GM21576 (cell line): Measurements from ENCODE around the gene NOTCH4.

Experiments used
- ATAC-seq: cut with Tn5 transposase; IDR thresholded peaks from one replicate; pipeline ENCODE4 v1.9.1; 2021; ENCODE audit warnings: mild to moderate bottlenecking, moderate library complexity; ENCODE audit not compliant: unreplicated experiment

NOTCH4 gene

GRCh38 chr6:32183030-32183429, 40.8 kb downstream of the NOTCH4 start:
- no peak for ATAC-seq

DNA sequence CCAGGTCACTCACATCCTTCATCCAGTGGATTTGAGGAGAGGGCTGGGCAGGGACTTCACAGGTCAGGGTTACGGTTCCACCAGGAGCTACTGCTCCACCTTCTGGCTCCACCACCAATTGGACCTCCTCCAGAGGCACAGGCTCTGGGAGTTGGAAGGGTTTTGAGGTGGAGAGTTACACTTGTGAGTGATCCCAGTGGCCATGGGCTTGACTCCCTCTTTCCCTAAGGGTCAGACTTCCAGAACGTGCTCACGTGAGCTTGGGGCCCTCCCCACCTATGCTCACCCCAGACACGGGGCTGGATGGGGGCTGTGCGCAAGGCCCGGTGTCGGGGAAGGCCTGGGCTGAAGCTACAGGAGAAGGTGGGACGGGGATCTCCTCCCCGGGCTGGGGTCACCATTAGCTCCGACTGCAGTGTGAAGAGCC, 41.3 kb downstream of the NOTCH4 start:
- no peak for ATAC-seq

GRCh38 chr6:32181915-32182529, 41.8 kb downstream of the NOTCH4 start:
- no peak for ATAC-seq

DNA sequence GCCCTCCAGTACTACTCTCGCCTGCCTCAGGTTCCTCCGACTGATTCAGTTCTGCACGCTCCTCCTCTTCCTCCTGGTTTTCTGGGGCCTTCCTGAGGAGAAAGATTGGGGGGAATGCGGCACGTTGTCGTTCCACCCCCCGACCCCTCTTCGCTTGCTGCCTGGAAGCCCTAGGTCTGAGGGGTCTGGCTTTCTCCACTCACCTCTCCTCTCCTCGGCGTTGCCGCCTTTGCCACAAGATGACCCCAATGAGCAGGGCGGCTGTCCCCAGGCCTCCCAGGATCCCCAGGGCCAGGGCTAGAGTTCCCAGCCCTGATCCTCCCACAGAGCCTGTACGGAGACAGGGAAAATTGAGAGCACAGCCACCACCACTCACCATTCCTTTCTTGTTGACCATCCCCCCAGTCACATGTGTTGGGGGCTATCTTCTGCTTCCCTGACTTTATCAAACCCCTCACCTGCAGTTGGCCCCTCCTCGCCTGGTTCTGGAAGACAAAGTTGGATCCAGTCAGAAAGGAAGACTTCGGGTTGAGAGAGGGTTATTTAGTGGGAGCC, 42.6 kb downstream of the NOTCH4 start:
- no peak for ATAC-seq

GRCh38 chr6:32179766-32180405, 44.0 kb downstream of the NOTCH4 start:
- ATAC-seq = no peak

- no peak for ATAC-seq
Measured at GRCh38 chr6:32178547-32179440, 45.1 kb downstream of the NOTCH4 start.

DNA sequence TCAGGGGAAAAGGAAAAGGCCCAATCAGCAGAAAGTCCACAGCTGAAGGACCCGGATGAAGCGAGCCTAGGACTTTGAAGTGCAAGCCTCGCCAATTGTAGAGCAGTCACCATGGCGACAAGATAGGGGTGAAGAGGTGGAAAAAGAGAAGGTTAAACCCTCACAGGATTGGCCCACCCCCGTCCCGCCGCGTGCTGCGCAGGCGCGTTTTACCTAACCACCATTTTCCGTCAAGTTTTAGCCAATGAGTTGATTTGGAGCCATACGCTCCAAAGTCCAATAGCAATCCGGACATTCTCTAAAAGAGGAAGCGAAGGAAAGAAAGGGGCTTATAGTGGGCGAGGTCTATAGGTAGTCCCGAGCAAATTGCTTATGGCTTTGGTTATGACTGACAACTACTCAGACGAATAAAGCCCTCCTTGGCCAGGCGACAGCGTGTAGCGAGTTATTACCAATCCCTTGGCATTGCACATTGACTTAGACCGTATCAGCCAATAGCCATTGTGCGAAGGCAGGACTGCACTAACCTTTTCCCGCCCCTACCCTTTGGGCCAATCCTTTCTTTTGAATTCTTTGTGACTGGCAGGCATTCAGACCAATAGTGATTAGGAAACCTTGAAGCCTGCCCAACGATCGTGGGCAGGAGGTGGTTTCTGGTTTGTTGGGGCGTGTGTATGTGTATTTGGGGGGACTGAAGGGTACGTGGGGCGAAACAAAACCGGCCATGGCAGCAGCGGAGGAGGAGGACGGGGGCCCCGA, 45.9 kb downstream of the NOTCH4 start, which contains the start of gene RNF5:
RNF5 (plus strand) TSS at position 618 of the 759 bp plus-strand sequence; CDS start at position 725, 107 bp downstream.
- peak; percentile 77 for ATAC-seq

DNA sequence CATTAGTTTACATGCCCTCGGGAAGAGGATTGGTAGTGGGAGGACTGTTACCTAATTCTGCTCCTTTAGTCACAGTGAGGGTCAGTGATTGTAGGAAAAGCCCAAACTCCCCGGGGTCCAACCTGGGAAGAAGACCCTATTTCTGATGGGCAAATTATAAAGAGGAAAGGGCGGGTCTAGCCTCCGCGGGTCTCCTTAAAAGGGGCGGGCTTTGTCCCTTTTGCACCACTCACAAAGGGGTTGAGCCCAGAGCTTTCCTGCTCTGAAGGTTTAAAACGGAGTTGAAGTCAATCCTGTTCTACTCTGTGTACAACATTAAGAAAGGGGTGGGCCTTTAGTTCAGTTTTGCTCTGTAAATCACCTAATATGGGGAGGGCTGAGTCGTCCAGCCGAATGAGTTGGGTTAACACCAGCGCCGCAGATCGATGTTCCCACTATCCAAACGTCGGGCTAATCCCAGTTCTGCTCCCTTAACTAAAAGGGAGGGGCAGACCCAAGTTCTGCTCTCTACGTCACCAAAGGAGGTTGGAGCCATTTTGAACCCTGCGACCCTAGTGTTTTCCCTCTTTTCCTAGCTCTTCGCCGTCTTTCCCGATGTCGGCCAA, 46.6 kb downstream of the NOTCH4 start:
- no peak for ATAC-seq

DNA sequence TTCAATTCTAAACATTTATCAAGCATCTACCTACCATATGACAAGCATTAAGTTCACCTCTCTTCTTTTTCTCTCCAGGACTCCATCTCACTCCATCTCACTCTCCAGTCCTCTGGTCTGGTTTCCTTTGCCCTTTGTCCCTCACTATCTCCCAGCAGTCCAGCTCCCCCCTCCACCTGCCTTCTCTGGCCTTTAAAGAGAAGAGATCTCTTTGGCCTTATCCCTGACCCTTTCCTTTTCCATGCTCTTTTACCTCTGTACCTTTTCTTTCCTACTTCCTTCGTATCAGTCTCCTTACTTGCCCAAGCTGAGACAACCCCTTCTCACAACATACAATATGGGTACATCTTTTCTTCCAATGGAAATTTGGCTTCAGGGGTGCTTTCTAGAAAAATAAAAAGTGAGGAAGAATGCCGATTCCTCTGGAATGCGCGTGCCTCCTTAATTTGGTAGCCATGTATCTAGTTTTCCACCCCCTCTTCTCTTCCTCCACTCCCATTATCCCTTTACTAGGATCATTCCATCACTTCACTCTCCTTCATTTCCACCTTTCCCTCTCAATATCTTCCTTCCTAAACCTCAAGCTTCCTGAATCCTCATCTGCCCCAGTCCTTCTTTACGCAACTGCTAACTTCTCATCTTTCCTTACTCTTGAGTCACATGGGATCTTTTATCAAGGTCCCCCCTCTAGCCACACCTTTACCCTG, 47.2 kb downstream of the NOTCH4 start:
- no peak for ATAC-seq

DNA sequence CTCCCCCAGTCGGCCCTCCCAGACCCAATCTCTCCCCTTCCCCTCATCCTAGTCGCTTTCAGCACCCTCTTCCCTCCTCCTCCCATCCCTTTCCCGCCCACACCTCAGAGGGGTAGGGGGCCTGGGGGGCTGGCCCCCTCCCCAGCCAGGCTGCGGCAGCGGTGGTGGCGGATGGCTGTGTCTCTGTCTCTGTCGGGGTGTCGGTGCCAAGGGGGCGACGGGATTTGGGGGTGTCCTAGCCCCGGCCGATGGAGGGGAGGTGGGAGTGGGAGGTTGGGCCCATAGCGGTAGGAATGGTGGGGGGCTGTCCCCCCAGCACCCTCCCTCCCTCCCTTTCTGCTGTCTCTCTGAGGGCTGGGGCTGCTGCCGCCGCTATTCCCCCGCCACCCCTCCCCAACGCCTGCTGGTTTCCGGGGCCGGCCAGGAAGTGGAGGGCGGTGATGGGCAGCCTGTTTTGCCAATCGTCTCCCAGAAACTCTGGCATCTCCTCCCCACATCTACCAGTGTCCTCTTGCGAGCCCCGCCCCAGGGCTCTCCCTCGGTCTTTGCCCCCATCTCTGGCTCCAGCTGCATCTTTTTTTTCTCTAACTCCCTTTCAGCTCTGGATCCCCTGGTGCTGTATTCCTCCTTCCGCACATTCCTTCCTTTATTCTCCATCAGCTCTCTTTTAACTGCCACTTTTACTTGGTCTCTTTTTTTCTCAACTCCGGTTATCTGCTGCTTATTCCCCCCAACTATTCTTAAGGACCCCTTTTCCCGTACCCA, 48.0 kb downstream of the NOTCH4 start, which contains the start of gene AGPAT1:
AGPAT1 (minus strand) TSS at position 374 of the 765 bp plus-strand sequence. CDS start 4,588 bp downstream, outside the sequence.
- ATAC-seq = peak; percentile 40

GRCh38 chr6:32175322-32175710, 48.6 kb downstream of the NOTCH4 start:
- no peak for ATAC-seq

DNA sequence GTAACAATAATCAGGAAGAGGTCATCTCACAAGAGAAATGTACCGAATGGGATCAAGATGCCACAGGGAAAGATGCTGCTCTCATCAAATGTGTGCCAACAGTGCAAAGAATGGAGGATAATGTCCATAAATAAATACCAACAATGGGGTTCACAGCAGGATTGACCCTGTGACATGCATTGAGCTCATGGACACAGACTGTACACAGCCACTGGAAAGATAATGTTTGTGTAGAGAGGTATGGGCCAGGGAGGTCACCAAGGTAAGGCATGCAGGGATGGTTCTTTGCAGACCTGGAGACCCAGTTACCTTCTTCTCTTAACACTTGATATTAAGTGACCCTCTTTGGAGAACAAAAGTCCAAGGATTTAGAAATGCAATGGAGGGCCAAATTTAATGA, 49.5 kb downstream of the NOTCH4 start:
- no peak for ATAC-seq

- ATAC-seq = no peak
Measured at GRCh38 chr6:32173051-32173727, 50.7 kb downstream of the NOTCH4 start.

DNA sequence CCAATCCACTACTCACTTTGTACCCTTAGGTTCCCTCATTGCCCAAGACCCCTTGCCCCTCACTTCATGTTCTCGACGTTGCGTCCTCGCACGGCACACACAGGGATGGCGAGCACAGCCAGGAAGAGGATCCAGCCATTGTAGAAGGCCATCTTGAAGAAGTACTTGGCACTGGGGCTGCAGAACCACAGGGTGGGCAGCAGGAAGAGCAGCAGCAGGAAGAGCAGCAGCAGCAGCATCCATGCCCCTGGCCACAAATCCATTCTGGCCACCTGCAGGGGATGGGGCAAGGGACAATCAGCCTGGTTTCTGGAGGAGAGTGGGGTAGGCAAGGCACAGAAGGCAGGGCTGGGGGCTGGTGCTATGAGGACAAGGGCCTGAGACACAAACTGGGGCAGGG, 52.6 kb downstream of the NOTCH4 start:
- ATAC-seq = no peak

GRCh38 chr6:32170294-32170693, 53.6 kb downstream of the NOTCH4 start:
- ATAC-seq = no peak

GRCh38 chr6:32168807-32169591, 54.9 kb downstream of the NOTCH4 start:
- no peak for ATAC-seq

DNA sequence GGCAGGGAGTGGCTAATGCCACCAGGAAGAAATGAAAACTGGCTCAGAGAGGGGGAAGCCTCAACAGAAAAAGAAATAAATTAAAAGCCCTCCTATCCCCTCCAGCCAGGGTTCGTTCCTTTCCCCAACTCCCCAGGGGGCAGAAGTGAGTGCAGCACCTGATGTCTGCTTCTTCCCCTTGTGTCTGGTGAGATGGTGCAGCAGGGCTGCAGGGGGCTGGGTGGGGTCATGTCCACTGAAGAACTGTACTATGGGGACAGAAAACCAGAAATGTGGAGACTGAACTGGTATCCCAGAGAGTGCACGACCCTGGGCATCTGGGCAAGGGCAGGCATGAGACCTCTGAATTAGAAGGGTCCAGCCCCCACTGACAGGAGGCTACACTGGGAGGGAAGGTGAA, 55.5 kb downstream of the NOTCH4 start:
- ATAC-seq = no peak
